Kidney (tissue), 14 donors: Measurements from ENCODE around the gene ZNF304. TPM values are rescaled to one million over a fixed set of nuclear protein-coding genes. Genes with fewer than 3 reads are reported as not detected.

Experiments used
- DNase-seq, 5 donors: peaks; one replicate each; pipeline ENCODE4 v3.0.0-alpha.2; 2013 to 2020
- FAIRE-seq: peaks from 2 replicates; lab custom pipeline; 2012; peaks lifted over from hg19 to GRCh38; lab: Jason Lieb, UNC
- H3K27ac ChIP-seq, 2 donors: one replicate each; pipeline ENCODE4 v1.7.0; 2013; ENCODE audit warnings: low read depth in 2 of 2, low read length in 2 of 2, inconsistent platforms in 1 of 2
- H3K27me3 ChIP-seq: one replicate; pipeline ENCODE4 v1.7.1; 2013; ENCODE audit warnings: low read length, inconsistent platforms; ENCODE audit not compliant: control insufficient read depth, insufficient read depth
- H3K36me3 ChIP-seq, 3 donors: one replicate each; pipeline versions ENCODE4 v1.7.0 to v1.7.1; 2013; ENCODE audit warnings: low read length in 3 of 3, control low read depth in 1 of 3, inconsistent platforms in 1 of 3; ENCODE audit not compliant: insufficient read depth in 3 of 3, control insufficient read depth in 2 of 3
- H3K4me1 ChIP-seq, 3 donors: one replicate each; pipeline versions ENCODE4 v1.7.0 to v1.7.1; 2013; ENCODE audit warnings: low read length in 3 of 3, inconsistent platforms in 1 of 3, low read depth in 1 of 3; ENCODE audit not compliant: control insufficient read depth in 2 of 3, insufficient read depth in 2 of 3
- H3K4me3 ChIP-seq, 3 donors: one replicate each; pipeline versions ENCODE4 v1.7.0 to v1.8.1; 2013; ENCODE audit warnings: low read length in 3 of 3, control low read depth in 1 of 3, inconsistent platforms in 1 of 3
- H3K9ac ChIP-seq, 3 donors: one replicate each; pipeline versions ENCODE4 v1.7.0 to v1.7.1; 2013; ENCODE audit warnings: low read length in 3 of 3, control low read depth in 1 of 3, inconsistent platforms in 1 of 3
- H3K9me3 ChIP-seq, 3 donors: one replicate each; pipeline versions ENCODE4 v1.7.0 to v1.7.1; 2013; ENCODE audit warnings: low read length in 3 of 3, control low read depth in 1 of 3, inconsistent platforms in 1 of 3; ENCODE audit not compliant: control insufficient read depth in 2 of 3, insufficient read depth in 1 of 3
- CTCF ChIP-seq: IDR thresholded peaks from 3 replicates; pipeline ENCODE4 v1.5.1; 2012; ENCODE audit warnings: mild to moderate bottlenecking, moderate library complexity, borderline replicate concordance; ENCODE audit not compliant: insufficient read depth; ENCODE audit errors: extremely low read depth
- intact Hi-C: fragments of 100-400 bp; cut with DNase I; formaldehyde crosslinking; loops from one replicate; pipeline ENCODE4 v1.11.1; 2022
- polyA plus RNA-seq: library from polyadenylated mRNA; stranded (reverse); fragments of 350-450 nt; fragmentation: Illumina TruSeq; extraction: RNeasy Lipid Tissue Mini Kit (QIAGEN cat#74804); gene quantifications from one replicate; pipeline ENCODE4 v1.2.3, GENCODE V29; 2014; ENCODE audit warnings: low read depth, low replicate concordance; ENCODE audit not compliant: insufficient read depth
- total RNA-seq: library from RNA; stranded (reverse); fragmentation: NEBNext Ultra II Directional; extraction: Animal tissue kit (Norgen Biotek cat#: 25700); gene quantifications from one replicate; pipeline ENCODE4 v1.2.1, GENCODE V29; 2021
- donor health status: control.
- donor health status: control.
- donor health status: control.
- donor health status: control.
- donor health status: control.
- donor health status: DM: yes; HTN: yes; CAD: no.
- donor health status: Normal renal cell carcinoma (clear cell type).

ZNF304 gene
- total and polyA plus RNA-seq, 2 donors from 2014 or later, result 3.3 to 13.8 TPM

- Histone ChIP-seq H3K4me1 (no peaks in the 10 kb centered on the region), H3K9me3 (no peaks in the 10 kb centered on the region), H3K27me3 (no peaks in the 10 kb centered on the region), H3K4me3 (no peak overlapping the region), H3K27ac (no peak overlapping the region), H3K36me3 (peaks cover 0 to under 1% (median under 1%) of the 10 kb centered on the region in 3 donors), H3K9ac (no peak overlapping the region)
- TF ChIP-seq CTCF, result no peak
- intact Hi-C loops, result no loop called here
- FAIRE-seq, result no peak
- peak in 1 of 5 donors; percentile 7 for DNase-seq
Measured at GRCh38 chr19:57334191-57334590, 16.9 kb upstream of the ZNF304 start.

DNA sequence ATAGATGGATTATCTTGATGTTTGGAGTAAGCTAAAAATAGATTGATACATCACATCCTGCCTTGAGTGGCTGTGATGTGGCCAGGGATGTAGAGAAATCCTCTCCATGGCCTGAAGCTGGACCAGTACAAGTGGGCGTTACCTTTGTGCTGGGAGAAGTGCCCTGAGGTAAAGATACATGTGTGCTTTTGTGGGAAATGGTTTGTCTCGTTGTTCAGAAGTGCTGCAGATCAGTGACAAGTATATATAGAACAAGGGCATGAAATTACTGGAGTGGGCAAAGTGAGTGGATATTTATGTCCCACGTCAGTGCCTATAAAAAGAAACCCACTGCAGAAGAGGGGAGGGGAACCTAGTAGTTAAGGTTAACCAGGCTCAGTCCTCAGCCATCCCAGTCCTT, 12.2 kb upstream of the ZNF304 start:
- no peak for DNase-seq
- Histone ChIP-seq H3K36me3 (no peaks in the 10 kb centered on the region), H3K4me3 (no peak overlapping the region), H3K27ac (no peak overlapping the region), H3K27me3 (no peaks in the 10 kb centered on the region), H3K4me1 (no peaks in the 10 kb centered on the region), H3K9ac (no peak overlapping the region), H3K9me3 (no peaks in the 10 kb centered on the region)
- intact Hi-C loops, result no loop called here
- no peak for TF ChIP-seq CTCF
- FAIRE-seq, result no peak

- TF ChIP-seq CTCF, result no peak
- FAIRE-seq, result no peak
- DNase-seq, result no peak
- Histone ChIP-seq H3K4me1 (no peaks in the 10 kb centered on the region), H3K9ac (no peak overlapping the region), H3K9me3 (no peaks in the 10 kb centered on the region), H3K4me3 (no peak overlapping the region), H3K36me3 (no peaks in the 10 kb centered on the region), H3K27me3 (no peaks in the 10 kb centered on the region), H3K27ac (no peak overlapping the region)
- intact Hi-C loops, result no loop called here
Measured at GRCh38 chr19:57342582-57342981, 8.5 kb upstream of the ZNF304 start.

- intact Hi-C loops, result no loop called here
- FAIRE-seq, result no peak
- Histone ChIP-seq H3K4me1 (peaks cover 3 to 14% (median 10%) of the 10 kb centered on the region in 3 donors), H3K36me3 (peaks cover 0 to under 1% (median under 1%) of the 10 kb centered on the region in 3 donors), H3K9me3 (no peaks in the 10 kb centered on the region), H3K4me3 (no peak overlapping the region), H3K27me3 (no peaks in the 10 kb centered on the region), H3K9ac (no peak overlapping the region), H3K27ac (no peak overlapping the region)
- DNase-seq, result no peak
- no peak for TF ChIP-seq CTCF
Measured at GRCh38 chr19:57348136-57348535, 2.9 kb upstream of the ZNF304 start.
